ENCODE results near the gene PCMTD2.

DNA sequence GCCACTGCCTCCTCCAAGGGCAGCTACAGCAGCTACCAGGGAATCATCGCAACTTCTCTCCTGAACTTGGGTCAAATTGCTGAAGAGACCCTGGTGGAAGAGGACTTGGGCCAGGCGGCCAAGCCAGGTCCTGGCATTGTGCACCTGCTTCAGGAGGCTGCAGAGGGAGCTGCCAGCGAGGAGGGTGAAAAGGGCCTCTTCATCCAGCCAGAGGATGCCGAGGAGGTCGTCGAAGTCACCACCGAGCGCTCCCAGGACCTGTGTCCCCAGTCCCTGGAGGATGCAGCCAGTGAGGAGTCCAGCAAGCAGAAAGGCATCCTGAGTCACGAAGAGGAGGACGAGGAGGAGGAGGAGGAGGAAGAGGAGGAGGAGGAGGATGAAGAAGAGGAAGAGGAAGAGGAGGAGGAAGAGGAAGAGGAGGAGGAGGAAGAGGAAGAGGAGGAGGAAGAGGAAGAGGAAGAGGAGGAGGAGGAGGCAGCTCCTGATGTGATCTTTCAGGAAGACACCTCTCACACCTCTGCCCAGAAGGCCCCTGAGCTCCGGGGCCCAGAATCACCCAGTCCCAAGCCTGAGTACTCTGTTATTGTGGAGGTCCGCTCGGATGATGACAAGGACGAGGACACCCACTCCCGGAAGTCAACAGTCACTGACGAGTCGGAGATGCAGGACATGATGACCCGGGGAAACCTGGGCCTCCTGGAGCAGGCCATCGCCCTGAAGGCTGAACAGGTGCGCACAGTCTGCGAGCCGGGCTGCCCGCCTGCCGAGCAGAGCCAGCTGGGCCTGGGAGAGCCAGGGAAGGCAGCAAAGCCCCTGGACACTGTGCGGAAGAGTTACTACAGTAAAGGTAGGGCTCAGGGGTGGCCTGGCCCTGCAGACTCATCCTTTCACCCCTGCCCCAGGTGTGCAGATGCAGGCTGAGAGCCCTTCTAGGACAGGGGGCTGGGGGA lies 47.6 kb upstream of the PCMTD2 start:
- TF ChIP-seq, protein P1, sequence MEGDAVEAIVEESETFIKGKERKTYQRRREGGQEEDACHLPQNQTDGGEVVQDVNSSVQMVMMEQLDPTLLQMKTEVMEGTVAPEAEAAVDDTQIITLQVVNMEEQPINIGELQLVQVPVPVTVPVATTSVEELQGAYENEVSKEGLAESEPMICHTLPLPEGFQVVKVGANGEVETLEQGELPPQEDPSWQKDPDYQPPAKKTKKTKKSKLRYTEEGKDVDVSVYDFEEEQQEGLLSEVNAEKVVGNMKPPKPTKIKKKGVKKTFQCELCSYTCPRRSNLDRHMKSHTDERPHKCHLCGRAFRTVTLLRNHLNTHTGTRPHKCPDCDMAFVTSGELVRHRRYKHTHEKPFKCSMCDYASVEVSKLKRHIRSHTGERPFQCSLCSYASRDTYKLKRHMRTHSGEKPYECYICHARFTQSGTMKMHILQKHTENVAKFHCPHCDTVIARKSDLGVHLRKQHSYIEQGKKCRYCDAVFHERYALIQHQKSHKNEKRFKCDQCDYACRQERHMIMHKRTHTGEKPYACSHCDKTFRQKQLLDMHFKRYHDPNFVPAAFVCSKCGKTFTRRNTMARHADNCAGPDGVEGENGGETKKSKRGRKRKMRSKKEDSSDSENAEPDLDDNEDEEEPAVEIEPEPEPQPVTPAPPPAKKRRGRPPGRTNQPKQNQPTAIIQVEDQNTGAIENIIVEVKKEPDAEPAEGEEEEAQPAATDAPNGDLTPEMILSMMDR (conservative IDR thresholded peaks at IDR 0.05; ENCODE audit: low read depth, low read length) = no peak
- TF ChIP-seq EZH2 (IDR thresholded peaks at IDR 0.05; ENCODE audit: borderline replicate concordance, low read depth, low read length, poor library complexity, severe bottlenecking) = no peak
